GM15510 (cell line): ENCODE measurements around the gene TCHP.

ENCODE experiments used
- POLR2A ChIP-seq: IDR thresholded peaks from 3 replicates; pipeline ENCODE4 v1.6.1; 2011; ENCODE audit warnings: borderline replicate concordance; ENCODE audit not compliant: insufficient read length; ENCODE audit errors: extremely low read depth

The TCHP gene

DNA sequence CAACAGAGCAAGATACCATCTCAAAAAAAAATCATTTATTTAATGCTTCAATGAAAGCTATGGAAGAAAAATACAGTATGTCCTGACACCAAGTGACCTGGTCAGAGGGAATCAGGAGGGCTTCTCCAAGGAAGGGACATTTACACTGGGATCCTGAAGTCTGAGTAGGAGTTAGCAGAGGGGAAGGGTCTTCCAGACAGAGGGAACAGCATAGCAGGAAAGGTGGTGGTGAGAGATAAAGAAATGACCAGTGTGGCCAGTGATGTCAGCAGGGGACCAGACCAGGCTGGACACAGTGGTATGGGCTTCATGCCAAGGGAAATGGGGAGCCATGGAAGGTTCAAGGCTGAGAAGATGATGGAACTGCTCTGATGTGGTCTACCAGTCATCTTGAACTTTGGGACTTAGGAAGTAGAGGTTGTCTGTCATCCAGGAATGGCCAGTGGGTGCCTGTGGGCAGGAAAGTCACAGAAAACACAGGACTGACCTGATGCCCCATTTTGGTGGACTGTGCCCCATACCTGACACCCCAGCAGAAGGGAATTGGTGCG lies 7.8 kb upstream of the TCHP start:
- TF ChIP-seq POLR2A: no peak

DNA sequence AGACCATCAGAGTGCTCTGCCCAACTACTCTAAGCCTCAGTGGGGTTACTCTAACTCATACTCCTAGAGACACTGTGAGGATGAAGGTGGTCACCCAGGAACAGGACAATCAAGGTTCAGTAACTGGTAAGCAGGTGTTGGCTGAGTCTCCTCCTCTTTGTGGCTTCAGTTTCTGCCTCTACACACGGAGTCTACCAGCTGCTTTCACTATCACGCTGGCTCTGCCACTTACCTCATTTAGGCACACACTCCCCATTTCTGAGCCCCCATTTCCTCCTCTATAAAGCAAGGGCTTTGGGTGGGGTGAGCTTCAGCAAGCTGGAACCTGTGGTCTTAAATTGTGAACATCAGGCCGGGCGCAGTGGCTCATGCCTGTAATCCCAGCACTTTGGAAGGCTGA lies 7.3 kb upstream of the TCHP start:
- TF ChIP-seq POLR2A: no peak

- TF ChIP-seq POLR2A: no peak
These were observed 6.6 kb upstream of the TCHP start for GRCh38 chr12:109893261-109893995.

DNA sequence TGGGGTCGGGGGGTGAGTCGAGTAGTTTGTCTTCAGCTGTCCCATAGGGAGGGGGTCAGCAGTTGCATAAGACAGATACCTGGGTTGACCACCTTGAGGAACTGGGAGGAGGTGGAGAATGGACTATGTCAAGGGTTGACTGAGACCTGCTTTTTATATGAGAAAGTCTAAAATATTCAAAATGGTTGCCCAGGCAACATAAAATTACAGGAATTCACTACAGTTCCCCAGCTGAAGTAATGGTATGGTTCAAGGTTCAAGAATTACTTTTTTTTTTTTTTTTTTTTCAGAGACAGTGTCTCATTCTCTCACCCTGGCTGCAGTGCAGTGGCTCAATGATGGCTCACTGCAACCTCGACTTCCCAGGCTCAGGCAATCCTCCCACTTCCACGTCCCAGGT lies 5.1 kb upstream of the TCHP start:
- no peak for TF ChIP-seq POLR2A

DNA sequence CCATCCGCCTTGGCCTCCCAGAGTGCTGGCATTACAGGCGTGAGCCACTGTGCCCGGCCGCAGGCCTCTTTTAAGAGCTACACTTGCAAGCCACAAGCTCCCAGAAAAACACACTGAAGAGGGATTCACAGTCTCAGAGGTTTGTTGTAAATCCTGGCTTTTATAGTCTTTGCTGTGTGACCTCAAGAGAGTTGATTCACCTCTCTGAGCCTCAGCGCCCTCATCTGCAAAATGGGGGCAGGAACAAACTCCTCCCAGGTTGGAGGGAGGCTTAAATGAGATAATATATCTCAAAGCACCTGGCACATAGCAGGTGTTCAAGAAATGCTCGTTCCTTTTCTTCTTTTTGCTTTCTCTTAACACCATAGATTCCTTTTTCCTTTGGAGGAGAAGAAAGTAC lies 3.9 kb upstream of the TCHP start:
- TF ChIP-seq POLR2A: no peak

DNA sequence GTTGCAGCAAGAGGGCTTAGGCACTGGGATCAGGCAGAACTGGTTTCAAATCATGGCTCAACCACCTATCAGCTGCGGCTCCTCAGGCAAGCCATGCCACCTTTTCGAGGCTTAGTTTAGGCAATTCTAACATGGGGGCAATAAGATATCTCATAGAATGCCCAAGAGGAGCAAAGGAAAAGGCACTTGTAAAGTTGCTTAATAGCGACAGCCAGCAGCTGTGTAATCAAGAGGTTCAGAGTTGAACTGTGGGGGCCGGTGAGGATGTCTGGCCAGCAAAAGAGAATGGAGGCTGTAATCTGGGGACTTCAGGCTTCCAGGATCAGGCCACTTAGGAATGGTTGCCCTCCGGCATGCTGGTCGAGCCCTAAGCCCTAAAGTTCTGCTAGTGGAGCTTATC lies 3.0 kb upstream of the TCHP start:
- no peak for TF ChIP-seq POLR2A

DNA sequence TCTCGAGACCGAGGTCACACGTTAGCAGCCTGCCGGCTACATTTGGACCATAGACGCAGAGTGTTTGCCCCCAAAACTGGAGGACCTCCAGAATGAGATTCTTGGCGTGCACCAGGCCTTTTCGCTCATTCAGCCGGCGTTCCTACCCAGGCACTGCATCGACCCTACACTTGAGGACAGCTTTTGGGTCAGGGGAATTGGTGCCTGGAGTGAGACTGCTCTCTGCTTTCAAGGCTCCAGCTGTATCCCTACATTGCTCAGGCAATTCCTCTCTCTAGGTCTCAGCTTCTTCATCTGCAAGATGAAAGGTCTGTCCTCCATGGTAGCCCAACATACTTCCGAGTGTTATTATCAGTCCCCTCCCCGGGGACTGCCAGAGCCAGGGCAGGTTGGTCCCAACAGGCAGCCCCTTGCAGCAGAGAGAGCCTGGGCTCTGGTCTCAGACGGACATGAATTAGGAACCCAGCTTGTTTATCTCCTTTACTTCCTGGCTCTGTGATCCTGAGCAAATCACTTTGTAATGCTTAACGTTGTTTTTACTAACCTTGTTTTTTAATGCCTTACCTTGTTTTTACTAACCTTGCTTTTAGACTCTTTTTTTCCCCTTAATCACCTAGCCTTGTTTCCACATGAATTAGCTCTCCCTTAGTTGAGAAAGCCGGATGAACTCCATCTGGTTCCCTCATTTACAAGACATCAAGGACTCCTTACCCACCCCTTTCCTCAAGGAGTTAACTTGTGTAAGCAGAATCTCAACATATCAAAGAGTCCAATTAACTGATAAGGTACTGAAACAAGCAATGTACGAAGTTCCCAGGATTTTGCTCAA lies 892 bp downstream of the TCHP start:
- no peak for TF ChIP-seq POLR2A

DNA sequence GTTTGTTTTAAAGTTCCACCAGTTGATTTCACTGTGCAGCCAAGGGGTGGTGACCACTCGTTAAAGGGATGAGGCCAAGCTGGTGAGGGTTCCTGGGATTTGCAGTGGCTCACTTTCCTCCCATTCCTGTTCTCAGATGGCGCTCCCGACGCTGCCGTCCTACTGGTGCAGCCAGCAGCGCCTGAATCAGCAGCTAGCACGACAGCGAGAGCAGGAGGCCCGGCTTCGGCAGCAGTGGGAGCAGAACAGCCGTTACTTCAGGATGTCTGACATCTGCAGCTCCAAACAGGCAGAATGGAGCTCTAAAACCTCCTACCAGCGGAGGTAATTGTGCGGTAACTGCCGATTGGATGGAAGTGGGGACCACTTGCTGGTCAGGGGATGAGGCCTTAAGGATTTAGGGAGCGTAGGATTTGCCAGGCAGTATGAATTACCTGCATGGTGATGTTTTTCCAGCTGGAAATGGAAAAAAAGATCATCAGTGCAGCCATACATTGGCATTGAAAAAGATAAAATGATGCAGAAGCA lies 2.9 kb downstream of the TCHP start:
- TF ChIP-seq POLR2A: no peak

DNA sequence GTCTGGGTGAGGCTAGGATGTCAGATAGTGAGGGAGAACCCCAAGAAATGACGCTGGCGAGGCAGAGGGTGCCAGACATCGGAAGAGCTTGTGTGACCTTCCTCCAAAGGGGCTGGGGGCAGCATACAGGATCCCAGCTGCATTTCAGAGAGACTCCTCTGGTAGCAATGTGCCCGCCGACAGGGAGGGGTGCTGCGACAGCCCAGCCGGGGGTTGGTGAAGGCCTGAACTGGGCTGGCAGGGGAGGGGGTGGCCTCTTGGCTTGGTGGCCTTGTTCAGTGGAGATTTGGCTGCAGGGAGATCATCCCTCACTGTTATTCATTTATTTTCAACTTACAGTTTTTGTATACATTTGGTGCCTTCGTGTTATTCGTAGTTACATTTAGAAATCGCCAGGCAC lies 5.2 kb downstream of the TCHP start:
- TF ChIP-seq POLR2A: no peak

DNA sequence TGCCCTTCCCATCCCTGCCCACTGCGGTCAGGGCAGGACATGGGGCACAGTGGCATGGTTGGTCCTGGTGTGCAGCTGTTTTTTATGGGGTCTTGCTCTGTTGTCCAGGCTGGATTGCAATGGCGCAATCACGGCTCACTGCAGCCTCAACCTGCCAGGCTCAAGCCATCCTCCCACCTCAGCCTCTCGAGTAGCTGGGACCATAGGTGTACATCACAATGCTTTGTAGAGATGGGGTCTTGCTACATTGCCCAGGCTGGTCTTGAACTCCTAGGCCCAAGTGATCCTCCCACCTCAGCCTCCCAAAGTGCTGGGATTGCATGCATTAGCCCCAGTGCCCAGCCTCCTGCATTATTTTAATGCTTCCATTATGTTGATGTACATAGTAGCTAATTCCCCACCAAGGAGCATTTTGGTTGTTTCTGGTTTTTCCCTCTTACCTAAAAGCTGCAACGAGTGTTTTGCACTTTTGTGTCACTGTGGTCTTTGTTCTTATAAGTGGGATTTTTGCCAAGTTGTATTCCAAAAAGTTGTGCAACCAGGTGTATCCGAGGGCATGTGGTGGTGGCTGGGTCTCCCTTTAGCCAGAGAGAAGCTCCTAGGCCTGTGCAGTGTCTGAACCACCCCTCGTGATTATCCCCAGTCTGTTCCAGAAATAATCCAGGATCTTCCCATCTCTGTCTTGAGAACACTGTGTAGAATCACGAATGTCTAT lies 10.3 kb downstream of the TCHP start:
- no peak for TF ChIP-seq POLR2A

GRCh38 chr12:109910969-109911348 lies 10.9 kb downstream of the TCHP start:
- no peak for TF ChIP-seq POLR2A

DNA sequence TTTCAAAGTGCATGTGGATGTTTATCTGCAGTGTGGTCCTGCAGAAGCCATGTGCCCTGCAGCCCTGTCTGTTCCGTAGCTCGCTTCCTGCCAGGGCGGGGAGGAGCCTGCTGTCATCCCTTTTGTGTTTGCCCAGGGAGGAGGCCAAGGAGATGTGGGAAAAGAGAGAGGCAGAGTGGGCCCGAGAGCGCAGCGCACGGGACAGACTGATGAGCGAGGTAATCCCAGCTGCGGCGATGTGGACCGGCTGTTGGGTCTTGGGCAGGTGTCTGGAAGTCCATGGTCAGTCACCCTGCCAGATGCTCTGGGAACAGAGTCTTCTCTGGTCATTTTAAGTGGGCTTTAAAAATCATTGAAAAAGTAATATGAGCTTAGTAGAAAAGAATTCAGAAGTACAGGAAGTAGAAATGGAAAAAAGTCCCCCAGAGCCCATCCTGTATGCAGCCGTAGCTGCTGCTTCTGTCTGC lies 12.8 kb downstream of the TCHP start:
- no peak for TF ChIP-seq POLR2A

GRCh38 chr12:109914461-109914860 lies 14.4 kb downstream of the TCHP start:
- TF ChIP-seq POLR2A: no peak

GRCh38 chr12:109915171-109916040 lies 15.3 kb downstream of the TCHP start:
- no peak for TF ChIP-seq POLR2A

GRCh38 chr12:109916045-109916444 lies 16.0 kb downstream of the TCHP start:
- TF ChIP-seq POLR2A: no peak

DNA sequence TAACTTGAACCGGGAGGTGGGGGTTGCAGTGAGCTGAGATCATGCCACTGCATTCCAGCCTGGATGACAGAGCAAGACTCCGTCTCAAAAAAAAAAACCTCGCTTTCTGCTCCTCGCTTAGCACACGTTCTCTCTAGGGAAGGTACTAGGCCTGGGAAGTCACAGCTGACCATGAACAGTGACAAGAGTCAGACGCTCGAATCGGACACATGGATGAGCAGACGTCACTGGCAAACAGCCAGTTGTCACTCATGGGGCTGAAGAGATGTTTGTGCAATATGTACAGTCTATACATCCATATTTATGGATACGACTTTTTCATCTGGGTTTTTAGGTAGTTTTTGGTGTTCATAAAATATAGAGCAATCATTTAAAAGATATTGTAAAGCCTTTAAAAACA lies 19.4 kb downstream of the TCHP start:
- TF ChIP-seq POLR2A: no peak
